ENCODE results near the gene MEF2C. TPM values are rescaled to one million over a fixed set of nuclear protein-coding genes. Genes with fewer than 3 reads are reported as not detected.
A peak's percentile ranks its signal among the peaks of the same experiment; 100 is the strongest.

Gene MEF2C
- total and polyA plus RNA-seq, 2 experiments from 2014 or later = 0.97 to 1.6 TPM

DNA sequence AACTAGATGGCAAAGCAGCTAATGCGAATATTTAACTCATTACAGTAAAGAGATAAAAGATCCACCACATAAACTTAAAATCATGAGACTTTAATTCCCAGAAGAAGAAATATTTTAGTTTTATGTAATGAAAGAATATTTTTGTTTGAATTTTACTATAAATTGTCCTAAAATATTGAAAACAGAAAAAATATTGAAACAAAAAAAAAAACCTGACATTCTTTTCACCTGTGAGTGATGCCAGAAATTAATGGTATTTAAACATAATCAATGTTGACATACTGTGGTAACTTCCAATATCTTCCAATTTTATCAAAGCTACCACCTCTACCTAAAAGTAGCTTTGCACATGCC is 153.2 kb downstream of the MEF2C start (continued):
- TF ChIP-seq EZH2 (IDR thresholded peaks at IDR 0.05; ENCODE audit: low read depth, unreplicated experiment) (no peak), ZNF331 (CRISPR knock-in tag; IDR thresholded peaks at IDR 0.05; ENCODE audit: low read depth) (no peak), JUNB (IDR thresholded peaks at IDR 0.05; ENCODE audit: unreplicated experiment) (no peak), CREB1 (CRISPR knock-in tag; IDR thresholded peaks at IDR 0.05; ENCODE audit: low read depth) (no peak), NANOG (IDR thresholded peaks at IDR 0.05; ENCODE audit: borderline replicate concordance) (no peak)

DNA sequence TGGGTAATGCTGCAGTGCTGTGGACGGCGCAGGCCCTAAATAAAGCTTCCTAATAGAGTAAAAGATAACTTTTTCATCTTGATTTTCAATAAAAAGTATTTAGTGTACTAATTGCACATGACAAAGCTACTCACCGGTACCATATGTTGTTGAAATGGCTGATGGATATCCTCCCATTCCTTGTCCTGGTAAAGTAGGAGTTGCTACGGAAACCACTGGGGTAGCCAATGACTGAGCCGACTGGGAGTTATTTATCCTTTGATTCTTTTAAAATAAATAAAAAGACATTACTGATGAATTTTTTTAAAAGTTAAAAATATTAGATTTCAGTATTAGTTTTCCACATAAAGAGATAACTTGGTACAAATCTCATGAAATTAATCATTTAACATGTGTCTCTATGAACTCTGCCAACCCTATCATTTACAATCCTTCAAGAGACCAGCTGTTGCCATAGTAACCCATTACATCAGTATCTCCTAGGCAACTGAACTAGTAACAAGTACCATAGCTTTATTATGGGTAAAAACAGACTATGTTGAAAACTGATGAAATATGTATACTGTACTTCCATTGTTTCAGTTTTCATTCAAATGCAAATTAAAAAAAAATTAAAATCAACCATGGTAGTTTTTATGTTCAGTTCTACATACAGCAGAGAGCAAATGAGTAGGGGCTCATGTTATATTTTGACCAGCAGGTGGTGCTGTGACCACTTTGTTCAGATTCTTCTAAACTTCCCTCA is 153.7 kb downstream of the MEF2C start:
- Histone ChIP-seq H3K4me2 (no peak overlapping the region), H3K27ac (ENCODE audit: low read depth) (no peak overlapping the region), H2AFZ (no peak overlapping the region), H3K36me3 (ENCODE audit: insufficient read depth) (no peaks in the 10 kb centered on the region), H3K4me1 (ENCODE audit: insufficient read depth) (peaks cover 4% of the 10 kb centered on the region; the same call in 1 of the 2 replicates), H3K79me2 (replicated peaks; ENCODE audit: insufficient read depth) (no peaks in the 10 kb centered on the region), H3K9me2 (ENCODE audit: insufficient read depth) (no peaks in the 10 kb centered on the region), H3F3A (replicated peaks; ENCODE audit: low read depth) (0 out of 2 replicates have a peak, but pooled peaks cover 3% of the 10 kb centered on the region), H4K20me1 (replicated peaks; ENCODE audit: insufficient read depth) (no peaks in the 10 kb centered on the region), H3K4me3 (no peak overlapping the region), H3K27me3 (ENCODE audit: insufficient read depth) (no peaks in the 10 kb centered on the region)
- H3K4me1 Mint-ChIP-seq = peaks cover 17% of the 10 kb centered on the region
- H3K36me3 Mint-ChIP-seq (ENCODE audit: low read depth) = no peaks in the 10 kb centered on the region
- DNase-seq (ENCODE audit: low spot score) = peak; percentile 90
- no peaks in the 10 kb centered on the region for H3K9me3 Mint-ChIP-seq
- peaks cover 4% of the 10 kb centered on the region for H3K27me3 Mint-ChIP-seq (ENCODE audit: insufficient read depth, low read depth, poor library complexity)
- TF ChIP-seq, protein P1, sequence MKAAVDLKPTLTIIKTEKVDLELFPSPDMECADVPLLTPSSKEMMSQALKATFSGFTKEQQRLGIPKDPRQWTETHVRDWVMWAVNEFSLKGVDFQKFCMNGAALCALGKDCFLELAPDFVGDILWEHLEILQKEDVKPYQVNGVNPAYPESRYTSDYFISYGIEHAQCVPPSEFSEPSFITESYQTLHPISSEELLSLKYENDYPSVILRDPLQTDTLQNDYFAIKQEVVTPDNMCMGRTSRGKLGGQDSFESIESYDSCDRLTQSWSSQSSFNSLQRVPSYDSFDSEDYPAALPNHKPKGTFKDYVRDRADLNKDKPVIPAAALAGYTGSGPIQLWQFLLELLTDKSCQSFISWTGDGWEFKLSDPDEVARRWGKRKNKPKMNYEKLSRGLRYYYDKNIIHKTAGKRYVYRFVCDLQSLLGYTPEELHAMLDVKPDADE (IDR thresholded peaks at IDR 0.05) = no peak
- TF ChIP-seq, protein P2, sequence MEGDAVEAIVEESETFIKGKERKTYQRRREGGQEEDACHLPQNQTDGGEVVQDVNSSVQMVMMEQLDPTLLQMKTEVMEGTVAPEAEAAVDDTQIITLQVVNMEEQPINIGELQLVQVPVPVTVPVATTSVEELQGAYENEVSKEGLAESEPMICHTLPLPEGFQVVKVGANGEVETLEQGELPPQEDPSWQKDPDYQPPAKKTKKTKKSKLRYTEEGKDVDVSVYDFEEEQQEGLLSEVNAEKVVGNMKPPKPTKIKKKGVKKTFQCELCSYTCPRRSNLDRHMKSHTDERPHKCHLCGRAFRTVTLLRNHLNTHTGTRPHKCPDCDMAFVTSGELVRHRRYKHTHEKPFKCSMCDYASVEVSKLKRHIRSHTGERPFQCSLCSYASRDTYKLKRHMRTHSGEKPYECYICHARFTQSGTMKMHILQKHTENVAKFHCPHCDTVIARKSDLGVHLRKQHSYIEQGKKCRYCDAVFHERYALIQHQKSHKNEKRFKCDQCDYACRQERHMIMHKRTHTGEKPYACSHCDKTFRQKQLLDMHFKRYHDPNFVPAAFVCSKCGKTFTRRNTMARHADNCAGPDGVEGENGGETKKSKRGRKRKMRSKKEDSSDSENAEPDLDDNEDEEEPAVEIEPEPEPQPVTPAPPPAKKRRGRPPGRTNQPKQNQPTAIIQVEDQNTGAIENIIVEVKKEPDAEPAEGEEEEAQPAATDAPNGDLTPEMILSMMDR (conservative IDR thresholded peaks at IDR 0.05; ENCODE audit: low read depth in 2 of 2) = peak; percentile 85 to 96
- ATAC-seq = peak; percentile 90
- H3K4me3 Mint-ChIP-seq = no peak overlapping the region
- H3K27ac Mint-ChIP-seq = no peak overlapping the region

DNA sequence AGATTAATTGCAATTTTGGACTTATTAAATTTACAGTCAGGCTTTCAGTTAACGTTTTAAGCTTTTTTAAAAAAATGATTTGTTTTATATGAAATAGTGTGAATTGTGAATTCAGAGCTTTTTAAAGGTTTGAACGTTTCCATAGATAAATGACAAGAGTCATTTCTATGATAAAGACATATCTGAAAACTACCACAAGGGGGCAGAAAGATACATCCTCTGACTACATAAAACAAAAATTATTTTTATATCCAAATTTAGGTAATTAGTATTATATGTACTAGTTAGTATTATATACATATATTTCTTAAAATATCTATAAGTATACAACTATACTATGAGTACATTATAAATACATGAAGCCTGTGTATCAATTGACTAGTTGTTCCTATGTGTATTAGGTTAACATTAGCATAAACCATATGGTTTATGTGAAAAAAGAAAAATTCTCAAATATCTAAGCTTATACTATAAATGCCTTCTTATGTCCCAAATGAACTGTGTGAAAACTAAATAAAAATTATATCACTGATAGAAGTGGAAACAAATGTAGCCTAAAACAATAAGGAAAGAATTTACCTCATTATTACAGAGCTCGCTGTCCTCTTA is 155.2 kb downstream of the MEF2C start:
- Histone ChIP-seq H3K27ac (ENCODE audit: low read depth) (no peak overlapping the region), H3F3A (replicated peaks; ENCODE audit: low read depth) (0 out of 2 replicates have a peak, but pooled peaks cover 3% of the 10 kb centered on the region), H3K4me1 (ENCODE audit: insufficient read depth) (peaks cover 4% of the 10 kb centered on the region), H3K27me3 (ENCODE audit: insufficient read depth) (peaks cover 10% of the 10 kb centered on the region), H2AFZ (no peak overlapping the region), H3K9me2 (ENCODE audit: insufficient read depth) (no peaks in the 10 kb centered on the region), H3K79me2 (replicated peaks; ENCODE audit: insufficient read depth) (no peaks in the 10 kb centered on the region), H3K4me2 (no peak overlapping the region), H3K36me3 (ENCODE audit: insufficient read depth) (no peaks in the 10 kb centered on the region), H3K4me3 (no peak overlapping the region), H4K20me1 (replicated peaks; ENCODE audit: insufficient read depth) (no peaks in the 10 kb centered on the region)
- Mint-ChIP-seq H3K4me3 (no peak overlapping the region), H3K9me3 (no peaks in the 10 kb centered on the region), H3K4me1 (peaks cover 17% of the 10 kb centered on the region), H3K27me3 (ENCODE audit: insufficient read depth, low read depth, poor library complexity) (peaks cover under 1% of the 10 kb centered on the region), H3K36me3 (ENCODE audit: low read depth) (no peaks in the 10 kb centered on the region), H3K27ac (no peak overlapping the region)
- TF ChIP-seq NANOG (IDR thresholded peaks at IDR 0.05; ENCODE audit: borderline replicate concordance) = no peak
- TF ChIP-seq, protein P2 (conservative IDR thresholded peaks at IDR 0.05; ENCODE audit: low read depth in 2 of 2) = peak in 1 of 2 experiments; percentile 62; a peak in 3 of 4 replicates
- ATAC-seq = no peak
- DNase-seq (ENCODE audit: low spot score) = peak; percentile 62
